ENCODE results near the gene FUOM. TPM values are rescaled to one million over a fixed set of nuclear protein-coding genes. Genes with fewer than 3 reads are reported as not detected.

The FUOM gene
- polyA plus RNA-seq, 3 donors, result 29.8 to 56.8 (median 39.0) TPM

- no peak for DNase-seq
- Mint-ChIP-seq H3K27me3 (ENCODE audit: low read depth in 3 of 3) (peaks cover 29 to 48% (median 33%) of the 10 kb centered on the region in 3 donors), H3K27ac (no peak overlapping the region), H3K36me3 (no peaks in the 10 kb centered on the region), H3K4me3 (no peak overlapping the region), H3K4me1 (no peaks in the 10 kb centered on the region), H3K9me3 (peaks cover 0 to 5% (median 2%) of the 10 kb centered on the region in 7 donors)
- Histone ChIP-seq H3K9me3 (replicated peaks in 1 of 2; ENCODE audit: control insufficient read depth in 1 of 2, insufficient read depth in 1 of 2, low read length in 2 of 2) (peaks cover 0 to 3% of the 10 kb centered on the region in 2 donors), H3K4me1 (ENCODE audit: control insufficient read depth in 1 of 2, insufficient read depth in 2 of 2, low read length in 2 of 2) (no peaks in the 10 kb centered on the region), H3K4me2 (replicated peaks; ENCODE audit: extremely low read depth, low read length, poor library complexity, severe bottlenecking) (no peak overlapping the region), H4K20me1 (ENCODE audit: insufficient read depth, low read length) (no peaks in the 10 kb centered on the region), H3K4me3 (replicated peaks in 1 of 3; ENCODE audit: low read depth in 2 of 3, low read length in 3 of 3) (no peak overlapping the region), H3K79me2 (ENCODE audit: insufficient read depth, low read length) (no peaks in the 10 kb centered on the region), H3K27ac (ENCODE audit: low read depth in 1 of 2, low read length in 2 of 2) (no peak overlapping the region), H2AFZ (ENCODE audit: insufficient read depth, low read depth, low read length, poor library complexity, severe bottlenecking) (no peak overlapping the region), H3K9ac (ENCODE audit: insufficient read depth, low read length, poor library complexity, severe bottlenecking) (no peak overlapping the region), H3K27me3 (ENCODE audit: control insufficient read depth in 2 of 2, insufficient read depth in 2 of 2, low read length in 2 of 2) (peaks cover 0 to 23% of the 10 kb centered on the region in 2 donors), H3K36me3 (replicated peaks in 1 of 2; ENCODE audit: control insufficient read depth in 1 of 2, insufficient read depth in 2 of 2, low read length in 2 of 2) (no peaks in the 10 kb centered on the region)
- WGBS (ENCODE audit: insufficient coverage), result 82% methylated on average over 4 of the region's 5 CpGs
- intact Hi-C loops (cut with micrococcal nuclease), result no loop called here
- no peak for TF ChIP-seq CTCF (IDR thresholded peaks at IDR 0.05)
Observed at GRCh38 chr10:133344236-133344635, 13.6 kb downstream of the FUOM start.

GRCh38 chr10:133343558-133343957 lies 14.3 kb downstream of the FUOM start:
- no peaks in the 10 kb centered on the region for H3K79me2 ChIP-seq (ENCODE audit: insufficient read depth, low read length)
- no peak for DNase-seq
- no peaks in the 10 kb centered on the region for H3K36me3 Mint-ChIP-seq
- H3K4me2 ChIP-seq (replicated peaks; ENCODE audit: extremely low read depth, low read length, poor library complexity, severe bottlenecking), result no peak overlapping the region
- H3K27me3 ChIP-seq (ENCODE audit: control insufficient read depth in 2 of 2, insufficient read depth in 2 of 2, low read length in 2 of 2), result peaks cover 0 to 23% of the 10 kb centered on the region in 2 donors
- H3K4me1 Mint-ChIP-seq, result no peaks in the 10 kb centered on the region
- no peaks in the 10 kb centered on the region for H3K36me3 ChIP-seq (replicated peaks in 1 of 2; ENCODE audit: control insufficient read depth in 1 of 2, insufficient read depth in 2 of 2, low read length in 2 of 2)
- no peak overlapping the region for H3K9ac ChIP-seq (ENCODE audit: insufficient read depth, low read length, poor library complexity, severe bottlenecking)
- peaks cover 26 to 48% (median 33%) of the 10 kb centered on the region in 3 donors for H3K27me3 Mint-ChIP-seq (ENCODE audit: low read depth in 3 of 3)
- H2AFZ ChIP-seq (ENCODE audit: insufficient read depth, low read depth, low read length, poor library complexity, severe bottlenecking), result no peak overlapping the region
- H3K4me3 ChIP-seq (replicated peaks in 1 of 3; ENCODE audit: low read depth in 2 of 3, low read length in 3 of 3), result no peak overlapping the region
- H3K4me1 ChIP-seq (ENCODE audit: control insufficient read depth in 1 of 2, insufficient read depth in 2 of 2, low read length in 2 of 2), result no peaks in the 10 kb centered on the region
- H3K27ac Mint-ChIP-seq, result no peak overlapping the region
- WGBS (ENCODE audit: insufficient coverage), result 60% methylated on average over 7 of the region's 9 CpGs
- H3K9me3 ChIP-seq (replicated peaks in 1 of 2; ENCODE audit: control insufficient read depth in 1 of 2, insufficient read depth in 1 of 2, low read length in 2 of 2), result peaks cover 0 to 3% of the 10 kb centered on the region in 2 donors
- no peak overlapping the region for H3K4me3 Mint-ChIP-seq
- peaks cover 0 to 5% (median 2%) of the 10 kb centered on the region in 7 donors for H3K9me3 Mint-ChIP-seq
- no peak overlapping the region for H3K27ac ChIP-seq (ENCODE audit: low read depth in 1 of 2, low read length in 2 of 2)
- intact Hi-C loops (cut with micrococcal nuclease), result no loop called here
- H4K20me1 ChIP-seq (ENCODE audit: insufficient read depth, low read length), result no peaks in the 10 kb centered on the region
- TF ChIP-seq CTCF (IDR thresholded peaks at IDR 0.05), result no peak
